ENCODE results near the gene SLFNL1. TPM values are rescaled to one million over a fixed set of nuclear protein-coding genes. Genes with fewer than 3 reads are reported as not detected.

SLFNL1 gene
- total RNA-seq, 1 experiment from 2014 or later, result 0.17 TPM

DNA sequence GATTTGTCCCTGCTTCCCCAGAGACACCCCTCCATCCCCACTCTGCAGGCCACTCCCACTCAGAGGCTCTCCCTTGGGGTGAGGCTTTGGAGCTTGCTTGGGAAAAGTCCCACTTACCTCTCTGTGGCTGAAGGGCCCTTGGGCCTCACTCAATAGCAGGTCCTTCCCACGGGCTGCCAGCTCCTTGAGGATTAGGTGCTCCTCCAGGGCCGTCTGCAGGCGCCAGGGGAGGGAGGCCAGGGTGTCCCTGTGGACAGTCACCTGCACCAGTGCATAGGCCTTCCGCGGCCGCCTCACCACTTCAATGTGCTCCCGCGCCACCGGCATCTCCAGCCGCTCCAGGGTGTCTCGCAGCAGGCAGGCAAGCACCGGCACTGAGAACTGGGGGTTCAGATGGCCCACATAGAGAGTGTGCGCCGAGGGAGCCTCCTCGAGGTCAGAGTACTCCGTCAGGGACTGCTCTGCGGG, 1.4 kb downstream of the SLFNL1 start:
- no peak for DNase-seq (ENCODE audit: low spot score)

- no peak for DNase-seq (ENCODE audit: low spot score)
Measured at GRCh38 chr1:41019353-41019745, 2.2 kb downstream of the SLFNL1 start.

- DNase-seq (ENCODE audit: low spot score), result no peak
Measured at GRCh38 chr1:41018018-41018410, 3.5 kb downstream of the SLFNL1 start.

- no peak for DNase-seq (ENCODE audit: low spot score)
Measured at GRCh38 chr1:41017141-41018017, 4.1 kb downstream of the SLFNL1 start.

- DNase-seq (ENCODE audit: low spot score), result no peak
Measured at GRCh38 chr1:41015897-41016470, 5.5 kb downstream of the SLFNL1 start.

GRCh38 chr1:41015281-41015896, 6.1 kb downstream of the SLFNL1 start:
- DNase-seq (ENCODE audit: low spot score), result no peak

- DNase-seq (ENCODE audit: low spot score), result no peak
Measured at GRCh38 chr1:41014871-41015270, 6.7 kb downstream of the SLFNL1 start.

DNA sequence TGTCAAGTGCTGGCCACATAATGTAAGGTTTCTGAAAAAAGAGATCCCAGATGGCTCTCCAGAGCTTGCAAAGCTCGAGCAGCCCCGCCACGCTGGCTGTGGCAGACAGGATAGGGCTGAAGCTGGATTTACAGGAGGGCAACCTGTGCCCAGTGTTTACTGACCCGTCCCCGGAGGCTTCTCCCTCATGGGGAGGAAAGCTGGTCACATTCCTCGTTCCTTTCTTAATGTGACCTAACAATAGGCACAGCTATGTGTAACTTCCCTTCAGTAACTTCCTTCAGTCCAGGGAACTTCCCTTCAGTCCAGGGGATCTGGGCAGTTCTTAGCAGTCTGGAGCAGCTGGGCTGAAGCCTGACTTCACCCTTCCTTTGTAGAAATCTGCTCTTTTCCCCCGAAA, 7.7 kb downstream of the SLFNL1 start:
- no peak for DNase-seq (ENCODE audit: low spot score)

GRCh38 chr1:41013024-41013423, 8.5 kb downstream of the SLFNL1 start:
- no peak for DNase-seq (ENCODE audit: low spot score)

- no peak for DNase-seq (ENCODE audit: low spot score)
Measured at GRCh38 chr1:41010345-41010744, 11.2 kb downstream of the SLFNL1 start.

DNA sequence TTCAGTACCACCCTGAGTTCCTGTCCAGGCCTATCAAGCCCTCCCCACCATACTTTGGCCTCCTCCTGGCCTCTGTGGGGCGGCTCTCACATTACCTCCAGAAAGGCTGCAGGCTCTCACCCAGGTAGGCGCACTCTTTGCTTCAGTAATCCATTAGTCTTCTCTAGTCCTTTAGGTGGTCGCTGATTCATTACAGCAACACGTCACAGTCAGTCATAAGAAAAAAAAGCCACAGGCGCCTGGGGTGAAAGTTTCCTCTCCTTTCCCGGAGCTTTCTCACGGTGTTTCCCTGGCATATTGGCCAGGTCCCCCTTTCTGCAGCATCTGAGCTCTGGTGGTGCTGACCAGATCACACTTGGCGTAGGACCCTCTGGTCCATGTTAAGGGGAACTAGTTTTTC, 12.1 kb downstream of the SLFNL1 start:
- no peak for DNase-seq (ENCODE audit: low spot score)

DNA sequence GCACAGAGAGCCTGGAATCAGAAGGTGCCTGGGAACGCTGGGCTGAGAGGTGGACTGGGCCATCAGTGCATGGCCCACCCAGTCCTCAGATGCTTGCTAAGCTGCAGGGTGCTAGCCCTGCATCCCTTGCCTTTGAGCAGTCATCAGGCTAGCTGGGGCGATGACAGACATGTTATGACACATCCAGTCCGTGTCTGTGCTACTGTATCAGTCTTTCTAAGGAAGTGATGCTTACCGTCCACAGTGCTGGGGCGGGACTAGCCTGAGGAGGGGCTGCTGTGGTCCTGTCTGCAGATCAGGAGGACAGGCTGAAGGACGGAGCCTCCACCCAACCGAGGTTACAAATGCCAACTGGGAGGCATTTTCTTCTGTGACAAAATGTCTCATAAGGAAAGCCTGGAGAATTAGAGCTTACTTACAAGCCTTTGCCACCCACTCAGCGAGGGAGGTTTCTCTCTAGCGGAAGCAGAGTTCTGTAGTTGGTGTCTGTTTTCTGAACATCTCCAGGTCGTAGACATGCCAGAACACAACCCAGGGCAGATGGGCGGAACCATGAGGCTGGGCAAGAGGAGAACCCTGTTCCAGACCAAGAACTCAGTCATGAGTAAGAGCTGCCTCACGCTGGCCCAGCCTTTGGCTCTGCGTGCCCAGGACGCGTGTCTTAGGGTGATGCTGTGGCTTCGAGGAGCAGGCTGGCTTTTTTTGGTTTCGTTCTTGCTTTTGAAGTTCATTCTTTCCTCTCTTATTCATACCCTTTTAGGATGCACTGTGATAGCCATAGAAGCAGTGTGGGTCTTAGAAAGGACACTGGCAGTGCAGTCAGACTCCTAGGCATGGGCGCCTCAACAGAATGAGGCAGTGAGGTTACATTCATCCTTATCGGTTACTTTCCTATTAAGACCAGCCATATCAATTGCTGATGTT, 14.3 kb downstream of the SLFNL1 start:
- no peak for DNase-seq (ENCODE audit: low spot score)

DNA sequence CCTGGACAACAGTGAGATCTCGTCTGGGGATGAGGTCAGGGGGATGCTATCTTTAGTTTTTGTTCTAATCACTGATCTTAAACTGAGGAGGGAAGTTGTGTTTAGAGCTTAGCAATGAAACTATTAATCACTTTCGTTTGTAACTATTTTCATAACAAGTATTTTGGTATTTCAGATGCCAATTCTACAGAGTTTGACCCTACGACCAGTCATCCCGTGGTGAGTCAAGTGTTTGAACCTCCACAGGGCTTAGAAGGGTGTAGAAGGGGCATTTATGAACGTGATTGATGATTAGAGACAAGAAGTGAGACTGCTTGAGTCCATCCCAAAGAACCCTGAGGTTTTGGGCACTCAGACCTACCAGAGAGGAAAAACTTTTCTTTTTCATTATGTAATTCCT, 15.6 kb downstream of the SLFNL1 start:
- DNase-seq (ENCODE audit: low spot score), result no peak

- peak; percentile 98 for DNase-seq (ENCODE audit: low spot score)
Measured at GRCh38 chr1:41003640-41004220, 17.8 kb downstream of the SLFNL1 start.

DNA sequence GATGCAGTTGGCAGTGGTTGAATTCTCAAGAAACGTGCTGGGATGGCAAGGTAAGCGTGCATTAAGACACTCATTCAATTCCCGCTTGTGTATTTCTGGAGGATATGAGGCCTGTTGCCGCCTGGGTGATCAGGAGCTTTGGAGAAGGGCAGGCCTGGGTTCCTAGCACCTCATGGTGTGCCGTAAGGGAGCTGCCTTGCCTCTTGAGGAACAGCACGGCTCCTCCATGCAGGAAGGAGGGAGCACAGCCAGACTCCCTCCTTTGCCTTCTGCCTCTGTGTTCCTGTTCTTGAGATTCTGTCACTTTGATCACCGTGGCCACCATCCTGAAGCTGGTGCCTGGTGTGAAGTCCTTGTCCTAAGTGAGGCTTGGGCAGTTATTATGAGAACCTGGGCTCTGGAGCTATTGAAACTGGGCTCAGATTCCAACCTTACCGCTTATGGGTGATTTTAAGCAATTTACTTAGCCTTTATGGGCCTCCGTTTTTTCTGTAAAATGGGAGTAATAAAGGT, 18.3 kb downstream of the SLFNL1 start:
- DNase-seq (ENCODE audit: low spot score), result no peak

- no peak for DNase-seq (ENCODE audit: low spot score)
Measured at GRCh38 chr1:40998668-40999067, 22.9 kb downstream of the SLFNL1 start.

DNA sequence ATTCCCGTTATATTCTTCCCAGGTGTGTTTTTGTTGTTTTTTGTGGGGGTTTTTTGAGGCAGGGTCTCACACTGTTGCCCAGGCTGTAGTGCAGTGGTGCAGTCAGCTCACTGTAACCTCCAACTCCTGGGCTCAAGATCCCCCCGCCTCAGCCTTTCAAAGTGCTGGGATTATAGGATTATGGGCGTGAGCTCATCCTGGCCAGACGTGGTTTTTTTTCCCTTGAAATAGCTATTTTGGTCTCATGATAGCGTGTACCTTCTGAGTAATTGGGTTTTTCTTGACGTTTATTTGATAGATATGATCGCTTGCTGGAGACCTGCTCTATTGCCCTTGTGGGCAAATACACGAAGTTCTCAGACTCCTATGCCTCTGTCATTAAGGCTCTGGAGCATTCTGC, 24.4 kb downstream of the SLFNL1 start:
- no peak for DNase-seq (ENCODE audit: low spot score)

GRCh38 chr1:40989066-40989465, 32.5 kb downstream of the SLFNL1 start:
- DNase-seq (ENCODE audit: low spot score), result no peak

- no peak for DNase-seq (ENCODE audit: low spot score)
Measured at GRCh38 chr1:40988280-40988679, 33.2 kb downstream of the SLFNL1 start.

DNA sequence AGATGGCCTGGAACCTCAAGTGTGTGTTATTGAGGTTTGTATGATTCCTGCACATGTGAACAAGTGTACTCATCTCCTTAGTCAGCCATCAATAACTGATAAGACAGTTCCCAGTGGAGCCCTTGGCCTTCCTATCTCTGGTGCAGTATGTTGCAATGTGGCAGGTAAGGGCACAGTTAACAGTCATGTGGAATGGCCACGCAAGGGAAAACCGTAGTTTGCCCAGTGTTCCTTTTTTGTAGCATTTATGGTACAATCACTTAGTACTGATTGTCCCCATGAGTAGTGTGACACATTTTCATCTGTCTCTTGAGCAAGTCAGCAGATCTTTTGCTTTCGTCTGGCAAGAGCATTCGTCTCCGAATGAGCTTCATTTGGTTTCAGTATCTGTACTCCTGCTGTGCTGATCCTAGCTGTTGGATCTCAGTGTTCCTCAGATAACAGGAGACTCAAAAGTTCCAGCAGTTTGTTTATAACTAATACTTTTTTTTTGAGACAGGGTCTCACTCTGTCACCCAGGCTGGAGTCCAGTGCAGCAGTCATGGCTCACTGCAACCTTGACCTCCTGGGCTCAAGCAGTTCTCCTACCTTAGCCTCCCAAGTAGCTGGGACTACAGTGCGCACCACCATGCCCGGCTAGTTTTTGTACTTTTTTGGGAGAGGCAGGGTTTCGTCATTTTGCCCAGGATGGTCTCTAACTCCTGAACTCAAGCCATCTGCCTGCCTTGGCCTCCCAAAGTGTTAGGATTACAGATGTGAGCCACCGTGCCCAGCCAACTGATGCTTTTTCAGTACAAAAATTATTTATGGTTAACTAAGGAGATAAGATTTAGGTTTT, 33.9 kb downstream of the SLFNL1 start:
- DNase-seq (ENCODE audit: low spot score), result no peak

All from A172 (cell line).